ENCODE measurements around the gene PLS1. TPM values are rescaled to one million over a fixed set of nuclear protein-coding genes. Genes with fewer than 3 reads are reported as not detected.
"Not testable (repeated sequence)": the region's sequence is repeated elsewhere in the genome, so short reads cannot be mapped to it uniquely, and the experiment has no call there.

PLS1 gene, protein sequence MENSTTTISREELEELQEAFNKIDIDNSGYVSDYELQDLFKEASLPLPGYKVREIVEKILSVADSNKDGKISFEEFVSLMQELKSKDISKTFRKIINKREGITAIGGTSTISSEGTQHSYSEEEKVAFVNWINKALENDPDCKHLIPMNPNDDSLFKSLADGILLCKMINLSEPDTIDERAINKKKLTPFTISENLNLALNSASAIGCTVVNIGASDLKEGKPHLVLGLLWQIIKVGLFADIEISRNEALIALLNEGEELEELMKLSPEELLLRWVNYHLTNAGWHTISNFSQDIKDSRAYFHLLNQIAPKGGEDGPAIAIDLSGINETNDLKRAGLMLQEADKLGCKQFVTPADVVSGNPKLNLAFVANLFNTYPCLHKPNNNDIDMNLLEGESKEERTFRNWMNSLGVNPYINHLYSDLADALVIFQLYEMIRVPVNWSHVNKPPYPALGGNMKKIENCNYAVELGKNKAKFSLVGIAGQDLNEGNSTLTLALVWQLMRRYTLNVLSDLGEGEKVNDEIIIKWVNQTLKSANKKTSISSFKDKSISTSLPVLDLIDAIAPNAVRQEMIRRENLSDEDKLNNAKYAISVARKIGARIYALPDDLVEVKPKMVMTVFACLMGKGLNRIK
- total RNA-seq (10 to 100 TPM; 24.1 to 40.4 TPM), polyA plus RNA-seq (ENCODE audit: insufficient read length in 6 of 6) (10 to 100 TPM; 11.4 to 20.3 (median 16.2) TPM)
- long read RNA-seq, donor 1, partial matches to known transcripts, result 8 of 11 reads
- long read RNA-seq, donor 1, other reads (novel, unspliced or antisense), result 0 of 11 reads
- long read RNA-seq, donor 2, partial matches to known transcripts, result 0 of 4 reads
- long read RNA-seq, donor 2, other reads (novel, unspliced or antisense), result 0 of 4 reads
- long read RNA-seq, donor 3, partial matches to known transcripts, result 0 of 1 reads
- long read RNA-seq, donor 3, other reads (novel, unspliced or antisense), result 0 of 1 reads
- long read RNA-seq, donor 4, partial matches to known transcripts, result 2 of 3 reads
- long read RNA-seq, donor 4, other reads (novel, unspliced or antisense), result 0 of 3 reads
- long read RNA-seq, donor 5, transcript PLS1-202 (16 exons, 3,706 nt), result major isoform, 5 of 13 reads
- long read RNA-seq, donor 5, partial matches to known transcripts, result 8 of 13 reads
- long read RNA-seq, donor 5, other reads (novel, unspliced or antisense), result 0 of 13 reads
- long read RNA-seq, donor 6, partial matches to known transcripts, result 0 of 2 reads
- long read RNA-seq, donor 6, other reads (novel, unspliced or antisense), result 0 of 2 reads
- long read RNA-seq, donor 7, partial matches to known transcripts, result 5 of 7 reads
- long read RNA-seq, donor 7, other reads (novel, unspliced or antisense), result 0 of 7 reads
- long read RNA-seq, donor 8, transcript PLS1-202 (16 exons, 3,706 nt), result major isoform, 5 of 5 reads
- long read RNA-seq, donor 8, partial matches to known transcripts, result 0 of 5 reads
- long read RNA-seq, donor 8, other reads (novel, unspliced or antisense), result 0 of 5 reads
- long read RNA-seq, donor 9, result 0 reads
- long read RNA-seq, donor 10, partial matches to known transcripts, result 1 of 1 reads
- long read RNA-seq, donor 10, other reads (novel, unspliced or antisense), result 0 of 1 reads
- long read RNA-seq, donor 11, result 0 reads
- long read RNA-seq, donor 12, partial matches to known transcripts, result 7 of 11 reads
- long read RNA-seq, donor 12, other reads (novel, unspliced or antisense), result 0 of 11 reads

DNA sequence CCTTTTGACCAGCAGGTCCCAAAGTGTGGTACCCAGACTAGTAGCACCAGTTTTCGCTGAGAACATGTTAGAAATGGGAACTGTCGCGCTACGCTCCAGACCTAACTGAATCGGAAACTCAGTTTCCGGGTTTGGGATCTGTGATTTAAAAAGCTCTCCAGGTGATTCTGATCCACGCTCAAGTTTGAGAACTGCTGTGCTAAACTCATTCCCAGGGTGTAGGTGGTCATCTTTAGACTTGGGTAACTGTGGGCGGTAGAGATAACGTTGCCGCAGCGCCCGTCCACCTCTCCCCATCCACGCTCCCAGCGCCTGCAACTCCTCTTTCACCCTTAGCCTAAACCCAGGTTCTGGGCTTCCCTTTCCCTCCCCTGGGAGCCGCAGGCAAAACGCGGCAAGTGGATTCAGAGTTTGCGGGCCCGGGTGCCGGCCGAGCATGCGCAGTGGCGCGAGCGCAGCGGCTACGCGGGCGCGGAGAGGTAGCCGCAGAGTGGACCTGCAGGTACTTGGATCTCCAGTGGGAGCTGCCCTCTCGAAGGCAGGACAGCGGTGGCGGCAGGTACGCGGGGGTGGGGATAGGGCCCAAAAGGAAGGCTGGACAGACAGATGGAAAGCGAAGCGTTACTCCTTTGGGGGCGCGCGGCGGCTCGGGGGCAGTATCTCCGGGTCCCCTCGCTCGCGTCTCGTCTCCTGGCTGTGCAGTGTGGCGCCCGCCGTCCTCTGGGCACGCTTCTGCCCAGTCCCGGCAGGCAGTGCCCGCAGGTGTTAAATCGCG, at the start of gene PLS1:
Gene PLS1 (plus strand): TSS at position 443 of the 775 bp plus-strand sequence. CDS start 67,845 bp downstream, outside the sequence.
- TF ChIP-seq, protein P1, sequence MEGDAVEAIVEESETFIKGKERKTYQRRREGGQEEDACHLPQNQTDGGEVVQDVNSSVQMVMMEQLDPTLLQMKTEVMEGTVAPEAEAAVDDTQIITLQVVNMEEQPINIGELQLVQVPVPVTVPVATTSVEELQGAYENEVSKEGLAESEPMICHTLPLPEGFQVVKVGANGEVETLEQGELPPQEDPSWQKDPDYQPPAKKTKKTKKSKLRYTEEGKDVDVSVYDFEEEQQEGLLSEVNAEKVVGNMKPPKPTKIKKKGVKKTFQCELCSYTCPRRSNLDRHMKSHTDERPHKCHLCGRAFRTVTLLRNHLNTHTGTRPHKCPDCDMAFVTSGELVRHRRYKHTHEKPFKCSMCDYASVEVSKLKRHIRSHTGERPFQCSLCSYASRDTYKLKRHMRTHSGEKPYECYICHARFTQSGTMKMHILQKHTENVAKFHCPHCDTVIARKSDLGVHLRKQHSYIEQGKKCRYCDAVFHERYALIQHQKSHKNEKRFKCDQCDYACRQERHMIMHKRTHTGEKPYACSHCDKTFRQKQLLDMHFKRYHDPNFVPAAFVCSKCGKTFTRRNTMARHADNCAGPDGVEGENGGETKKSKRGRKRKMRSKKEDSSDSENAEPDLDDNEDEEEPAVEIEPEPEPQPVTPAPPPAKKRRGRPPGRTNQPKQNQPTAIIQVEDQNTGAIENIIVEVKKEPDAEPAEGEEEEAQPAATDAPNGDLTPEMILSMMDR (IDR thresholded peaks at IDR 0.05), result no peak
- DNase-seq, result peak; percentile 76 to 96 (median 88)
- Histone ChIP-seq H3K4me3 (peak within 1 kb of the TSS; percentile 77 to 80), H3K9me3 (no peaks in the 10 kb centered on the region), H3K27ac (peak within 1 kb of the TSS; percentile 81 to 89), H3K4me1 (peaks cover 0 to 27% of the 10 kb centered on the region in 2 donors), H3K36me3 (no peaks in the 10 kb centered on the region), H3K27me3 (no peaks in the 10 kb centered on the region)
- intact Hi-C loops (cut with DNase I), result no loop called here
- peak; percentile 93 for ATAC-seq

DNA sequence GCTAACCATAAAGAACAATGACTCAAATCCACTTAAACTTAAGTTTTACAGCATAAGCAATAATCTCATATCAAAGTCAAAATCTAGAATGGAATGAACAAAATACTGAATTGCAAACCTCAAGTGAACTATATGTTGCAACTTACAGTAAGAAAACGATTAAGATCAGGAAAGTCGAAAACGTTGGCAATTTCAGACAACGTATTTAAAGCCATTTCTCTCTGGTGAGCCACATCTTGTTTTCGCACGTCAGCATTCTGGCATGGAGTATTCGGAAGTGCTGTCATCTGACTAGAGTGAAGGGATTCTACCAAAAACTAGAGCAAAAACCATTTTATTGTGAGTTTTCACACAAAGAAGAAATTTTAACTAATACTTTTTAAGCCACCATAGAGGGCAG, 46.2 kb upstream of the PLS1 start:
- Histone ChIP-seq H3K9me3 (no peaks in the 10 kb centered on the region), H3K4me3 (no peak overlapping the region), H3K27me3 (no peaks in the 10 kb centered on the region), H3K36me3 (peaks cover 0 to 92% of the 10 kb centered on the region in 2 donors), H3K4me1 (no peaks in the 10 kb centered on the region), H3K27ac (no peak overlapping the region)
- ATAC-seq (no peak), DNase-seq (no peak)
- TF ChIP-seq, protein P1 (IDR thresholded peaks at IDR 0.05), result no peak
- intact Hi-C loops (cut with DNase I), result no loop called here

DNA sequence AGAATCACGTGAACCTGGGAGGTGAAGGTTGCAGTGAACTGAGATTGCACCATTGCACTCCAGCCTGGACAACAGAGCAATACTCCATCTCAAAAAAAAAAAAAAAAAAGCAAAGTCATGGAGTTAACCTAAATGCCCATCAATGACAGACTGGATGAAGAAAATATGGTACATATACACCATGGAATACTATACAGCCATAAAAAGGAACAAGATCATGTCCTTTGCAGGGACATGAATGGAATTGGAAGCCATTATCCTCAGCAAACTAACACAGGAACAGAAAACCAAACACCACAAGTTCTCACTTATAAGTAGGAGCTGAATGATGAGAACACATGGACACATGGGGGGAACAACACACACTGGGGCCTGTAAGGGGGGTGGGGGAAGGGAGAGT, 43.6 kb upstream of the PLS1 start:
- H3K9me3 ChIP-seq; H3K4me1 ChIP-seq; intact Hi-C loops (cut with DNase I); H3K4me3 ChIP-seq; ATAC-seq; DNase-seq; H3K27me3 ChIP-seq; H3K27ac ChIP-seq: not testable (repeated sequence)
- H3K36me3 ChIP-seq, result peaks cover 0 to 97% of the 10 kb centered on the region in 2 donors

DNA sequence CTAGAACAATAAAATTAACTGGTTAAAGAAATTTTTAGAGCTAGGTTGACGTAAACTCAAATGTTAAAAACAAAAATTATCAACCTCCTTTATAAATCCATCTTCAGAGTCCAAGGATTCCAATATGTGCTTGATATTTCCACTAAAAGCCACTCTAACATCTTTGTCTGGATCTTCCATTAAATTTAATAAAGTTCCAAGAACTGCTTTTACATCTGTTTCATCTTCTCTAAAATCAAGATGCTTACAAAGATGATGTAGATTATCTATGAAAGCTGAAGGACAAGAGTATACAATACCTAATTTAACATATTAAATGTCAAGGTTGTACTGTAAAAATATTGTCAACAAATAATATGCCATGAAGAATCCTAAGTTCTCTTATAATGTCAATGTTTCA, 42.5 kb upstream of the PLS1 start:
- no peaks in the 10 kb centered on the region for H3K9me3 ChIP-seq
- no peak for ATAC-seq
- no peaks in the 10 kb centered on the region for H3K27me3 ChIP-seq
- no peak for DNase-seq
- no peak overlapping the region for H3K27ac ChIP-seq
- intact Hi-C loops (cut with DNase I), result no loop called here
- no peaks in the 10 kb centered on the region for H3K4me1 ChIP-seq
- TF ChIP-seq, protein P1 (IDR thresholded peaks at IDR 0.05), result no peak
- H3K4me3 ChIP-seq, result no peak overlapping the region
- peaks cover 0 to 97% of the 10 kb centered on the region in 2 donors for H3K36me3 ChIP-seq
